NB4 (cell line): ENCODE results near the gene FAM83D.

Experiments used
- DNase-seq: peaks from one replicate; pipeline ENCODE4 v3.0.0; 2010; ENCODE audit warnings: low read depth
- H3K4me3 ChIP-seq: one replicate; pipeline ENCODE4 v1.5.1; 2011; ENCODE audit warnings: mild to moderate bottlenecking, low read depth, low read length, moderate library complexity
- CTCF ChIP-seq: IDR thresholded peaks from one replicate; pipeline ENCODE4 v1.5.1; 2012; ENCODE audit warnings: low read depth, low read length
- MAX ChIP-seq: IDR thresholded peaks from 2 replicates; pipeline ENCODE4 v1.6.1; 2011; ENCODE audit warnings: low read depth, low read length
- MYC ChIP-seq: IDR thresholded peaks from 2 replicates; pipeline ENCODE4 v1.6.1; 2011; ENCODE audit warnings: low read depth, low read length
- POLR2A ChIP-seq: IDR thresholded peaks from 2 replicates; pipeline ENCODE4 v1.6.1; 2011; ENCODE audit warnings: mild to moderate bottlenecking; ENCODE audit not compliant: insufficient read length; ENCODE audit errors: extremely low read depth

Gene FAM83D

DNA sequence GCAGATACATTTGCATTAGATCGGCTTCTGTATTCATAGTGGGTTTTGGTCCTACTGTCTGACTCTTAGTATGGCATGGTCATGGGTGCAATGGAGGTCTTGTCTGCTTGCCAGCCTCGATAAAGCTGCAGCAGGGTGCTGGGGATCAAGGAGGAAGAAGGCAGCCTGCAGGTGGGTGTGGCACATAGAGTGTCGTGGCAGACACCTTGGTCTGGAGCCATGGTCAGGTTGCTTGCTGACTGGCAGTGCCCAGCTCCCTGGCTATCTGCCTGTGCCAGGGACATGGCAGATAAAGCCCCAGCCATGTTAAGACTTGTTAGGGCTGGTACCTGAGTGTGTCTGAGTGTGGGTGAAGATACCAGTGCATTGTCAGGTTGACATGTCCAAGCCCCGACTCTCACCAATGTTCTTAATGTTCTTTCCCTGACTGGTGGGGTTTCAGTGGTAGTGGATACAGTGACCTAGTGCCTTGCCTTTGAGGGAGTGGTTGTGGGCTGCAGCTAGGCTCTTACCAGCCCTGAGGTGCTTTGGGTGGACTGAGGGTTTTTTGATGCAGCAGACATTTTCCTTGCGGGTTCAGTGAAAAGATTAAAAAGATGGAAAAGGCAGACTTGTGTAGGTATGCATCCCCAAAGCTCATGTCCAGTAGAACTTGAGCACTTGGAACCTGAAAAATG lies 1.8 kb downstream of the FAM83D start:
- DNase-seq: peak; percentile 44
- H3K4me3 ChIP-seq: peak overlapping the region; percentile 85
- TF ChIP-seq POLR2A (no peak), CTCF (no peak), MYC (no peak), MAX (no peak)

GRCh38 chr20:38930242-38930569 lies 4.0 kb downstream of the FAM83D start:
- no peak for DNase-seq
- peak overlapping the region; percentile 40 for H3K4me3 ChIP-seq
- TF ChIP-seq MAX (no peak), POLR2A (no peak), CTCF (no peak), MYC (no peak)

- no peak for TF ChIP-seq MAX
These were observed 5.8 kb downstream of the FAM83D start for GRCh38 chr20:38931984-38932383.

GRCh38 chr20:38932457-38933120 lies 6.4 kb downstream of the FAM83D start:
- peak; percentile 16 for DNase-seq
- H3K4me3 ChIP-seq: peak overlapping the region; percentile 2
- no peak for TF ChIP-seq MAX
- no peak for TF ChIP-seq POLR2A
- TF ChIP-seq CTCF: no peak
- no peak for TF ChIP-seq MYC

More at GRCh38 chr20:38931984-38932383, 5.8 kb downstream of the FAM83D start:
- DNase-seq: no peak
- H3K4me3 ChIP-seq: no peak overlapping the region

- DNase-seq: no peak
- no peak overlapping the region for H3K4me3 ChIP-seq
- TF ChIP-seq CTCF: no peak
- TF ChIP-seq MAX: no peak
These were observed 8.3 kb downstream of the FAM83D start for GRCh38 chr20:38934530-38934929.

DNA sequence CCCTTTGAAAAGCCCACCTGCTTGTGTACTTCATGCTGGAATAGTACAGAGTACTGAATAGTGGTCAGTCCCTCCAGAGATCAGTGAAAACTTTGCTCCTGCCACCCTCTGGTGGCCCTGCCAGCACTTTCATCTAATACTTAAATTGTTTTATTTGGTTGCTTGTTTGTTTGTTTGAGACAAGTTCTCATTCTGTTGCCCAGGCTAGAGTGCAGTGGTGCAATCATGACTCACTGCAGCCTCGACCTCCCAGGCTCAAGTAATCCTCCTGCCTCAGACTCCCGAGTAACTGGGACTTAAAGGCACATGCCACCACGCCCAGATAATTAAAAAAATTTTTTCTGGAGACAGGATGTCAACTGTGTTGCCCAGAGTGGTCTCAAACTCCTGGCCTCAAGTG lies 9.1 kb downstream of the FAM83D start:
- DNase-seq: peak; percentile 45
- TF ChIP-seq POLR2A: no peak
- TF ChIP-seq MYC: no peak
- no peak for TF ChIP-seq CTCF
- no peak for TF ChIP-seq MAX
- no peak overlapping the region for H3K4me3 ChIP-seq
